Stimulated activated CD8-positive, alpha-beta memory T cell treated with anti-CD3 and anti-CD28 coated beads, Interleukin-7, amount 100 ng/mL, for 48 hours (primary cell): Measurements from ENCODE around the gene OR5H6.
"Not testable (repeated sequence)": the region's sequence is repeated elsewhere in the genome, so short reads cannot be mapped to it uniquely, and the experiment has no call there.

Experiments
- DNase-seq, 2 donors: peaks; one replicate each; pipeline ENCODE4 v3.0.0-alpha.2; 2020; ENCODE audit warnings: low read depth in 1 of 2; ENCODE audit errors: extremely low read depth in 1 of 2

Gene OR5H6

DNA sequence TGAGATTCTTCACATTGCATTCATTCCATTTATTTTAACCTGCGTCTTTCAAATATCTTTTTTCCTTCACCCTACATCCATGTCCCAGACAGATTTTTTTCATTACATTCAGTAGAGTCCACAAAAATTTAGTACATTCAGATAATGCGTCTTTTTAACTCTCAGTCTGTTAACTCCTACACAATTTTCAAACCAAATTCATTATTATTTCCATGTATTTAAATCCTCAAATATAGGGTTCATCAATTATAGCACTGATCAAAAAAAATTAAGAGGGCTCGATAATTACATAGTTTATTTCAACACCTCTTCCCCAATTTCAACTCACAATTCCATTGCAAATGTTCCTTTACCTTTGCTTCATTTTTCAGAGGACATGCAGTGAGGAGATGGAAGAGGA is at the start of gene OR5H6:
Gene OR5H6 (plus strand): TSS at position 301 of the 400 bp plus-strand sequence. CDS start 89 bp downstream, at position 390.
- no peak for DNase-seq

DNA sequence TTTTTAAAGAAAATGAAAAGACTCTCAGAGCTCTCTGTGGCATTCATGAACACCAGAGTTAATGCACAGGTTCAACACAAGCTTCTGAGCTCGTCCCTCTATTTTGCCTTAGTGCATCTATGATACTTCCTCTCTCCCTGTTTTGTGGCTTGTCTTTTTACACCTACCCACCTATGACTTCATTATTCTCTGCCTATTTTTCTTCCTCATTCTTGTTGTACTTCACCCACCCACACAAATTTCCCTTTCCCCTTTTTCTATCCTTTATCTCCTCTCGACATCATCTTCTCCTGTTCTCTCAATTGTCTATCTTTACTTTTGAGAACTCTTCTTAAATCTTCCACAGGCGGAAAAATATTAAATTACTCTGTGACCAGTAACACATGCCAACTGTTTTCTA is 49.0 kb upstream of the OR5H6 start:
- DNase-seq: no peak

DNA sequence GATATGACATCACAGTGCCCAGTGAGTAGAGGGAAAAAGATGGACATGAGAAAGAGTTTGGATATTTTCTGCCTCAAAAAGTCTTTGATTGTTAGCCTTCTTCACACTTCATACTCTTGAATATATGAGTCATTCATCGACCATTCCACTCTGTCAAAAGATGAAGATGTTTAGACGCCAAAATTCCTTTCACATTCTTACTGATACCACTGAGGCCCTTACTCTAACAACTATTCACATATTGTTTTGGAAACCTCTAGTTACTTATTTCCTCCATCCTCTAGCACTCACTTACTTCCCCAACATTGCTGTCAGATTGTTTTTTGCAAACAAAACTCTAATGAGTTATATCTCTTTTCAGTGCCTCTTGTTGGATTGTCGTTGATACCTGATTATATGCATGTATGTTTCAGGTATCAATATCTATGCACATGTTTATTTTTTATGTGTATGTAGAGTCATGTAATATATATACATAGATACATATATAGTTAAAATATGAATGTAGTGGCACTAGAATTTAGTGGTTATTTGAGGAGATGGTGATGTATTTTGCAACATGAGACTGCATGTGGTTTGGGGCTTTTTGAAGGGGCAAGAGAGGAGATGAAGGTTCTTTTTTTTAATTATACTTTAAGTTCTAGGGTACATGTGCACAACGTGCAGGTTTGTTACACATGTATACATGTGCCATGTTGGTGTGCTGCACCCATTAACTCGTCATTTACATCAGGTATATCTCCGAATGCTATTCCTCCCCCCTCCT is 40.0 kb upstream of the OR5H6 start:
- no peak for DNase-seq

DNA sequence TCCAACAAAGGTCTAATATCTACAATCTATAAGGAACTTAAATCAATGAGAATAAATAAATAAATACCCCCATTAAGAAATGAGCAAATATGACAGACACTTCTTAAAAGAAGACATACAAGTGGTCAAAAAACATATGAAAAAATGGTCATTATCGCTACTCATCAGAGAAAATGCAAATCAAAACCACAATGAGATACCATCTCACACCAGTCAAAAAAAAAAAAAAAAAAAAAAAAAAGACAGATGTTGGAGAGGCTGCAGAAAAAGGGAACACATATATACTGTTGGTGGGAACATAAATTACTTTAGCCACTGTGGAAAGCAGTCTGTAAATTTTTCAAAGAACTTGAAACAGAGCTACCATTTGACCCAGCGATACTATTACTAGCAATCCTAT is 31.6 kb upstream of the OR5H6 start:
- DNase-seq: no peak

DNA sequence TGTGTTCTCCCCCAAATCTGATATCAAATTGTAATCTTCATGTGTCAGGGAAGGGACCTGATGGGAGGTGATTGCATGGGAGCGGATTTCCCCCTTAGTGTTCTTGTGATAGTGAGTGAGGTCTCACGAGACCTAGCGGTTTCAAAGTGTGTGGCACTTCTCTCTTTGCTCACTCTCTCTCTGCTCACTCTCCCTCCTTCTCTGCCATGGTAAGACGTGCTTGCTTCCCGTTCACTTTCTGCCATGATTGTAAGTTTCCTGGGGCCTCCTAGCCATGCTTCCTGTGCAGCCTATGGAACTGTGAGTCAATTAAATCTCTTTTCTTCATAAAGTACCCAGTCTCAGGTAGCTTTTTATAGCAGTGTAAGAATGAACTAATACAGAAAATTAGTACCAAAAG is 30.6 kb upstream of the OR5H6 start:
- DNase-seq: no peak

DNA sequence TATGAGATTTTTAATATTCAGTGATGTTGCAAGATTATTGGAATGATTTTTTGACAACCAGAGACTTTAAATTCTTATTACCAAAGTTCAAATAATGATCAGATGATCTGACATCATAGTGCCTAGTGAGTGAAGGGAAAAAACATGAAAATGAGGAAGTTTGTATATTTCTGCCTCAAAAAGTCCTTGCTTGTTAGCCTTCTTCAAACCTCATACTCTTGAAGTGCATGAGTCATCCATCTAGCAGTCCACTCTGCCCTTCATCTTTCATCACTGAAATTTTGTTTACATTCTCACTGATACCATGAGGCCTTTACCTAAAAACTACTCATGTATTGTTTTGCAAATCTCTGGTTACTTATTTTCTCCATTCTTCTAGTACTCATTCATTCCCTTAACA is 23.9 kb upstream of the OR5H6 start:
- DNase-seq: no peak

DNA sequence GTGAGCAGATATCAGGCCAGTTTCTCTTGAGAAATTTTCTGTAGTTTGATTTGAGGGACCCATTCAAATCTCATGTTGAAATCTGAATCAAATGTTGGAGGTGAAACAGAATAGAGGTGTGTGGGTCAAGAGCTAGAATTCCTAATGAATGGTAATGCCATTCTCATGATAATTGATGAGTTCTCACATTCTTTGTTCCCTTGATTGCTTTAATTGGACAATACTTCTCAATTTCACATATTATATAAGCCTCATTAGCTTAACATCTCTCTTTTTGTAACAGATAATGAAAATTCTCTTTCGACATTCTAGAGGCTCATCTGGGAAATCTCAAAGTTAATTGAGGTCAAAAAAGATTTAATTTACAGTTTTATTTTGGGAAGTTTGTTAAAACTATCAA is 21.9 kb upstream of the OR5H6 start:
- DNase-seq: no peak

DNA sequence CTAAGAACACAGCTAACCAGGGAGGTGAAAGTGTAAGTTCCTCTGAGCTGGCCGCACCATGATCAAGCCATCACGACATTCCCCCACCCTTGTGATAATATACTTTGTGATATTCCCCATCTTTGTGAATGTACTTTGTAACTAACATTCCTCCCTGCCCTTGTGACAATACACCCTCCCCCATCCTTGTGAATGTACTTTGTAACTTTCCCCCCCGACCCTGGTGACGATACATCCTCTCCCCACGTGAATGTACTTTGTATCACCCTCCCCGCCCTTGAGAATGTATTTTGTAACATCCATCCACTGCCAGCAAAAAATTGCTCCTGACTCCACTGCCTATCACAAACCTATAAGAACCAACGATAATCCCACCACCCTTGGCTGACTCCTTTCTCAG is 20.2 kb upstream of the OR5H6 start:
- no peak for DNase-seq

DNA sequence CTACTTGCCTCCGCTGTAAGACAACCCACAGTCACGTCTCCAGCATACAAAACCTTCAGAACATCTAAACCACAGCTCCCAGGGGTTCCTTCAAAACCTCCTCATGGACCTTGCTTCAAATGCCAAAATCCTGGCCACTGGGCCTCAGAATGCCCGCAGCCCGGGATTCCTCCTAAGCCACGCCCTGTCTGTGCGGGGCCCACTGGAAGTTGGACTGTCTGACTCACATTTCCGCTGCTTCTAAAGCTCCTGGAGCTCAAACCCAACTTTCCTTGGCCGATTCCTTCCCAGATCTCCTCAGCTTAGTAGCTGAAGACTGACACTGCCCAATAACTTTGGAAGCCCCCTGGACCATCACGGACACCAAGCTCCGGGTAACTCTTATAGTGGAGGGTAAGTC is 17.9 kb upstream of the OR5H6 start:
- DNase-seq: no peak

DNA sequence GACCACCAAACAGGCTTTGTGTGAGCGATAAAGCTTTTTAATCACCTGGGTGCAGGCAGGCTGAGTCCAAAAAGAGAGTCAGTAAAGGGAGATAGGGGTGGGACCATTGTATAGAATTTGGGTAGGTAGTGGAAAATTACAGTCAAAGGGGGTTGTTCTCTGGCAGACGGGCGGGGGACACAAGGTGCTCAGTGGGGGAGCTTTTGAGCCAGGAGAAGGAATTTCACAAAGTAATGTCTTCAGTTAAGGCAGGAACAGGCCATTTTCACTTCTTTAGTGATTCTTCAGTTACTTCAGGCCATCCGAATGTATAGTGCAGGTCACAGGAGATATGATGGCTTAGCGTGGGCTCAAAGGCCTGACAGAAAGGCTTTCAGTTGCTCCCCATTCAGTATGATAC is 8.0 kb upstream of the OR5H6 start:
- DNase-seq: not testable (repeated sequence)

DNA sequence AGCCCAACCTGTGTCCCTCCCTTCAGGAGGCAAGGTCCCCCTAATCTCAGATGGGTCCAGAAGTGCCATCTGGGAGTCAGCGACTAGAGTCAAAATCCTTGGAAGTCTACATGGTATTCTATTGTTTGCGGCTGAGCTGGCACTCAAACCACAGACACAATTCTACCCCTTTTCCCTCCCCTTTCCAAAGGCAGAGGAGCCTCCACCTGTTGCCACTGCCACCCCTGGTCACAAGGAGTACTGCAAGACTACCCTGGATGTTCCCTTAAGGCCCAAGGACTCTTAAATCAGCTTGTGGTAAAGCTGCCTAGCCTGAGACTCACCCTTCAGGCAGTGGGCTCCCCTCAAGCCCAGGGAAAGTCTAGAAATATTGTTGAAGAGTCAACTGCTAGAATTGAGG is 4.3 kb upstream of the OR5H6 start:
- DNase-seq: no peak

DNA sequence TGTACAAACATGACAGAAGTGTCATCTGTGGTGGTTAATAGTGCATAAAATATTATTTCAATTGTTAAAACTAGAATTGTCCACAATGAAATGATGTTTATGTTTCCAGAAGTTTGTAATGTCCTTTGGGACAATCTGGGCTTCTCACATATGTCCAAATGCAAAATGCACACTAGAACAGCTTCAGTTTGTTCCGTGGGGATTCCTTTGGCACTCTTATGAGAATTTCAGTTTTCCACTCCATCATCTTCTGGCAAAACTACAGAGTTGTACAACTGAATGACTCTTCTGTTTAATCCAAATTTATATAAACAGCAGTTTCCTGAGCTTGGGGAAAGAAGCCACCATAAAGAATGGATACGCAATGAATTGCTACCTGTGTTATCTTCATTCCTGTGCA is 2.0 kb upstream of the OR5H6 start:
- DNase-seq: no peak

DNA sequence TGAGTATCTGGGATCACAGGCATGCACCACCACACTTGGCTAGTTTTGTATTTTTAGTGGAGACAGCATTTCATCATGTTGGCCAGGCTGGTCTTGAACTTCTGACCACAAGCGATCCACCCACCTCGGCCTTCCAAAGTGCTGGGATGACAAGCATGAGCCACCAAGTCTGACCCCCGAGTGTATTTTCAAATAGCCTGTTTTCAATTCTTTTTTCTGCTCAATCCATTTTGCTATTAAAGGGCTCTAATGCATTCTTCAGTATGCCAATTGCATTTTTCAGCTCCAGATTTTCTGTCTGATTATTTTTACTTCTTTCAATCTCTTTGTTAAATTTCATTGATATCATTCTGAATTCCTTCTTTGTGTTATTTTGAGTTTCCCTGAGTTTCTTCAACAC is 5.8 kb downstream of the OR5H6 start:
- no peak for DNase-seq

DNA sequence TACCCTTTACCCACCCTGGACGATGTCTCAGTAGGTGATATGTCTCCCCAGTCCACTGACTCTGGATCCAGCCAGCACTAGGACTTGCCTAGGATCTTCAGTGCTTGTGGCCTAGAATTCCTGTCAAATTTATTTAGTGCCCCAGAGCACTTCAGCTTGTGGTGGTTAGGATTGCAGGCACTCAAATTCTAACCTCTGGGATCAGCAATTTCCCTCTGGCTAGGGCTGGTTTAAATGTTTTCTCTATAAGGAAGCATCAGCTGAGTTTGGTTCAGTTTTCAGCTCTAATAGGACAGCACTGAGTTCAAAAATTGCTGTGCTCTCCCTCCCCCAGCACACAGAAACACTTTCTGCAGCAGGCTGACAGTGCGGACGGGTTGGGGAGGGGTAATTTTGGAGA is 8.1 kb downstream of the OR5H6 start:
- no peak for DNase-seq

DNA sequence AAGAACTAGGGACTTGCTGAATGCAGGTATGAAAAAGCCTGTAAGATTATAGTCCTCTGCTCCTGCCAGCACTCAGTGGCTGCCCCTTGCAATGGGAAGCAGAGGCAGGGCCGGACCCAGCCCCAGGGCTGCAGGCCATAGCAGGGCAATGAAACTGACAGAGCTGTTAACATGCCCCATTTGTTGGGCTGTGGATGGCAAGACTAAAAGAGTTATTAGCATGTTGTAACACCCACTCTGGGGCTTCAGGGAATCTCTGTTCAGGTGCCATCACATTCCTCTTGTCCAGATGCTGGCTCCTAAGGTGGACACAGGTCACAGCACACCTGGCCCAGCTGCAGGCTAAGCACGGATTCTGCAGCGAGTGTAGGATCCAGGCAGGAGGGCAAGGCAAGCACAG is 10.9 kb downstream of the OR5H6 start:
- DNase-seq: no peak

DNA sequence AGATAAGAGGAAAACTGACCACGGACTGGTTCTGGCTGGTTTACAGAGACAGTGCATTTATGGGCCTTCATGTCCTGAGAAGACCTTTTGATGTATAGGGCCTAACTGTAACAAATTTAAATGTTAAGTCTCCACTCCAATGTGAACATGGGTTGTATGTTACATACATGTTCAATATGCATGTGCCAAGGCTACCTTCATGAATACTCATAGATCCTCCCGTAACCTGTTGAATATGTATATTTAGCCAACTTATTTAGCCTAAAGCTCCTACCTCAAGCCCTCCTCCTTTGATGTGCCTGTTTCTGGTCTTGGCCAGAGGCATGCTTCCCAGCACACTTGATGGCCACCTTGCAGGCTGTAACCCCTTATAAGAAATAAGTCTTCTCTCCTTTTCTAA is 18.2 kb downstream of the OR5H6 start, which contains the start of gene OR5H2:
Gene OR5H2 (plus strand): TSS at position 301 of the 400 bp plus-strand sequence. CDS start 398 bp downstream, outside the sequence.
- no peak for DNase-seq

DNA sequence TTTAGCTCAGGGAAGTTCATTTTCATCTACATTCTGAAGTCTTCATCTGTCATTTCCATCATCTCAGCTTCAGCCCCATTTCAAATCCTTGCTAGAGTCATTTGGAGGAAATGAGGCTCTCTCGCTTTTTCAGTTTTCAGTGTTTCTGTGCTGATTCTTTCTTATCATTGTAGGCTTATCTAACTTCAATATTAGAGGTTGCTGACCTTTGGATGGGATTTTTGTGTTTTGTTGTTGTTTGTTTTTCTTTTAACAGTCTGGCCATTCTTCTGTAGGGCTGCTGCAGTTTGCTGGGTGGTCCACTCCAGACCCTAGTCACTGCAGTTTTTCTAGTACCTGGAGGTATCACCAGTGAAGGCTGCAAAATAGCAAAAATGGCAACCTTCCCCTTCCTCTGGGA is 26.9 kb downstream of the OR5H6 start:
- DNase-seq: no peak

DNA sequence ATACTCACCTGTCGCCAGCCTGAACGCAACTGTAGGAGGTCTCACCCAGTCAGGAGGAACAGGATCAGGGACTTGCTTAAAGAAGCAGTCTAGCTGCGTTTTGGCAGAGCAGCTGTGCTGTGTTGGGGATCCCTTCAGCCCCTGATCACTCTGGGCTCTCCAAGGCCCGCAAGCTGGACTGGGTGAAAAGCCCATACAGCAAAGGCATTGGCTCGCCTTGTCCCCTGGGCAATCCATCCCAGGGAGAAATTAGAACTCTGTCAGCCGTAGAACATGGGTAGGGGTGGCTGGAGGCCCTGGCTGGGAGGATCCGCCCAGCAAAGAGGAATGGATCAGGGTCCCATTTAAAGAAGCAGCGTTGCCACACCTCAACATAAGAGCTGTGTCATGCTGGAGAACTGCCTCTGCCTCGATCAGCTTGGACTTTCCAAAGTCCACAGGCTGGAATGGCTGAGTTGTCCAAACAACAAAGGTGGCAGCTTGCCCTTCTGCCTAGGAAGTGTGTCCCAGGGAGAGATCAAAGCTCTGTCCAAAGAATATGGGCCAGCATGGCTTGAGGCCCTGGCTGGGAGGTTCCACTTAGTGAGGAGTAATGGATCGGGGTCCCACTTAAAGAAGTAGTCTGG is 27.4 kb downstream of the OR5H6 start:
- DNase-seq: no peak
